GM12875 (cell line): ENCODE data around the gene TSPEAR.

ENCODE experiments used
- H3K4me3 ChIP-seq: one replicate; pipeline ENCODE4 v1.5.1; 2011; ENCODE audit warnings: low read depth, low read length, control low read depth
- CTCF ChIP-seq: IDR thresholded peaks from 2 replicates; pipeline ENCODE4 v1.5.1; 2011; ENCODE audit warnings: low read depth, mild to moderate bottlenecking, control low read depth, inconsistent platforms, low read length, moderate library complexity, borderline replicate concordance; ENCODE audit not compliant: insufficient read depth

Gene TSPEAR

GRCh38 chr21:44740742-44741141, 29.4 kb upstream of the TSPEAR start:
- H3K4me3 ChIP-seq, result no peak overlapping the region
- TF ChIP-seq CTCF, result no peak

- no peak for TF ChIP-seq CTCF
- H3K4me3 ChIP-seq, result no peak overlapping the region
These were observed 27.9 kb upstream of the TSPEAR start for GRCh38 chr21:44739316-44739715.

- TF ChIP-seq CTCF, result no peak
- H3K4me3 ChIP-seq, result no peak overlapping the region
These were observed 27.2 kb upstream of the TSPEAR start for GRCh38 chr21:44738621-44739020.

GRCh38 chr21:44737706-44738354, 26.5 kb upstream of the TSPEAR start:
- TF ChIP-seq CTCF, result no peak
- H3K4me3 ChIP-seq, result no peak overlapping the region

GRCh38 chr21:44736291-44737004, 25.1 kb upstream of the TSPEAR start:
- no peak for TF ChIP-seq CTCF
- H3K4me3 ChIP-seq, result no peak overlapping the region

- TF ChIP-seq CTCF, result no peak
- H3K4me3 ChIP-seq, result no peak overlapping the region
These were observed 24.4 kb upstream of the TSPEAR start for GRCh38 chr21:44735821-44736220.

GRCh38 chr21:44734841-44735240, 23.5 kb upstream of the TSPEAR start:
- H3K4me3 ChIP-seq, result no peak overlapping the region
- TF ChIP-seq CTCF, result no peak
